HG03025 (cell line): ENCODE data around the gene MYLK4.

Experiments
- ATAC-seq: cut with Tn5 transposase; IDR thresholded peaks from one replicate; pipeline ENCODE4 v1.9.1; 2021; ENCODE audit warnings: mild to moderate bottlenecking, moderate library complexity; ENCODE audit not compliant: unreplicated experiment, low FRiP score

The MYLK4 gene

DNA sequence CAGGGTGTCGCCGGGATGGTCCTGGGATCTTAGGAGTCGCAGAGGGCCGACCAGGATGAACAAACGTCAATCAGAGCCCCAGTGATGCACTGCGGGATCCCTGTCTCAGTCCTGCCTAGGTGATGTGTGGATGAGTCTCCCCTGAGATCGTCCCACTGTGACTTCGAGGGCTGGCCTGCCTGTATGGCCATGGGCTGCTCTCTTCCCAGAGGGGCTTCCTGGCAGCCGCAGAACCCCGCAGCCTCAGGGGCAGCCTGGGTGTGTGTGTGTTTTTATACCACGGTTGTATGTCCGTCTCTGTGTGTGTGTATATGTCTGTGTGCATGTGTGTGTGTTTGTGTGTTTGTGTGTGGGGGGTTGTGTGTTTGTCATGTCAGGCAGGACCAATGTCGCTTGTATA lies 111.6 kb downstream of the MYLK4 start:
- ATAC-seq: no peak

DNA sequence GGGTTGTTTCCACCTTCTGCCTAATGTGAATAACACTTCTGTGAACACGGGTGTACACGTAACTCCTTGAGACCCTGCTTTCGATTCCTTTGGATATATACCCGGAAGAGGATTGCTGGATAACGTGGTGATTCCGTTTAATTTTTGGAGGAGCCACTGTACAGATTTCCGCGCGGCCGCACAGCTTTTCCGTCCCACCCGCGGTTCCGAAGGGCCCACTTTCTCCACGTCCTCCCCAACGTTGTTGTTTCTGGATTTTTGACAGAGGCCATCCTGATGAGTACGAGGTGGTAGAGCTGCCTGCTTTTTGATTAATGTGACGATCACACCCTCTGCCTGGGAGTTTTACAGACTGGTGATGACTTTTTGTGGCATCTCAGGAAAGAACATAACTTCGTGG lies 114.0 kb downstream of the MYLK4 start:
- ATAC-seq: no peak

DNA sequence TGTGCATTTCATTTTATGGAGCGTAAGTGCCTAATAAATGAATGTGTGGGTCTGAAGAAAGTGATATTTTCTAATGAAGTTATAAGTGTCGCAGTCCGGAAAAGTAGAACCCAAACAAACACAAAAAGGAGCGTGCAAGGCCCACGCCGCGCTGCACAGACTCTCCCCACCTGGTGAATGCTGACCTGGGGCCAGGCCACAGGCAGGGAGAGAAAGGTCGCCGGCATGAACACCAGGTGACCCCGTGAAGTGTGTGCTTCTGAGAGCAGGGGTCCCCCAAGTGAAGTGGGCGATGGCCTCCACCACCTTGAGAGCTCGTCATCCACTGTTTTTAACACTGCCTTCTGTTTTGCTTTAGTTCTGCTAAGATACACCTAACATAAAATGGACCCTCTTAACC lies 114.8 kb downstream of the MYLK4 start:
- ATAC-seq: no peak

DNA sequence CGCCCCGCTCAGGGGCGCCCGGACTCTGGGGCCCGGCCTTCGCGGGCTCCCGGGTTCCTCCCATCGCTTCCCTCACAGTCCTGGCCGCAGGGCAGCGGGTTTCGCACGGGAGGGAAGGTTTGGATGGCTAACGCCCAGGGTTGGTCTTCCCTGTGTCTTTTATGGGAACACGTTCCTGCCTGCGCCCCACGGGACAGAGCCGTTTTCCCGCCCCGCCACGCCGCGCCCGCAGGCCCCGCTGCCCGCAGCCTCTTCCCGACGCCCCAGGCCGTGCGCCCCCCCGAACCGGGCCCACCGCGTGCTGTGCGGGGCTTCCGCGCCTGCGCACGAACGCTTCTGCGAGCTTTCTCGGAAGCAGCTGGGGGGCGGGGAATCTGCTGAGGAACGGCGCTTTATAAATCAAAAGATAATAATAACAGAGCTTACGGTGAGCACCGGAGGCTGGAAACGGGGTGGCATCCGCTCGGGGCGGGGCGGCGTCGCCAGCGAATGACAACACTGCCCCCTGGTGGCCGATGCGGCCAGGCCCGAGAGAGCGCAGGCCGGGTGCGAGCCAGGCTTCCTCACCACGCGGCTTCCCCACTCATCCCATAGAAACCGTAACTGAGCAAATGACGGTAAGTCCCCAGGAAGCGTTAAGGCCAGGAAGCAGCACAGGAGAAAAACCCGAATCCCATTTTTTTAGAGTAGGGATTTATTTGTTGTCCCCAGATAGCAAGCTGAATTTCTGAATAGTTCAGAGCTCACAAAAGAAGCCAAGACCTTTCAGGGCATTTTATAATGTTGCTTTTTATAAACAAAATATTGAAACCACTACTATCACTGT lies 116.4 kb downstream of the MYLK4 start:
- ATAC-seq: peak; percentile 69

DNA sequence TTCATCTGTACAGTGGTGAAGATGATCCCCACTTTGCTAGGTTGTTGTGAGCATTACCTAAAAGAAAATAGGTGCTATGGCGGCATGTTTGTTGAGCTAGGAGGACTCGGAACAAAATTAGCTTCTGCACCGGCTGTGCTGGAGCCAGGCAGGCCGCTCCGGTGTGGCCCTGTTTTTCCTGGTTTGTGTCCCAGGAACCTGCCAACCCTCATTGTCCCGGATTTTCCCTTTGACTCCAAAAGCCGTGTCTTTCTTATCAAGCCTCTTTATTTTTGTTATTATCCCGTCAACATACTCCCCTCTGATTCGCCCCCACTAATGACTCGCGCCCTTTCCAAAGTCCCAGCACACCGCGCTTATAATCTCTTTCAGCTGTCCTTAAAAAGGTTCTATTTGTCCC lies 117.0 kb downstream of the MYLK4 start:
- no peak for ATAC-seq

DNA sequence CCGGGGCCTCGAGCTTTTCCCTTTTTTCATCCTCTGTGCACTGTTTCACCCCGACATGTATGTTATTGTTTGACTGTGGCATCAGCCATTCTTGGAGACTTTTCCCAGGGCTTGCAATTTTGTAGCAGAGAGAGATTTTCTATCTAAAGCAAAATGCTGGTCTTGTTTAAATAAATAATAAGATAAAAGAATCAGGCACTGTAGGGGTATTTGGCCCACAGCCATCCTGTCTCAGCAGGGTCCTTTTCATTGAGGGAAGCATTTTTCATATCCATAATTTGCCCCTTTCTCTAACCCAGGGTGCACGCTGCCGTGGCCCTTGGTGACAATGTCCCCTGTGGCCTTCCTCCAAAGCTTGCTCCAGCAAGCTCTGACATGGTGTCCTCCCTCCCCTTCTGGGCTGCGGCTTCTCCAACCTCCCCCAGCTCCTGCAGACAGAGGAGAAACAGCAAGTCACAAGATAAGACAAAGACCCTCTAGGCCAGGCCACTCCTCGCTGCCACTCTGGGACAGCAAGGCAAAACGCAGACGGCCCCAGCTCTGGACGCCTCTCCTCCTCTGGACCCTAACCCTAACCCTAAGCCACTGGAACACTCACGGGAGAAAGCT lies 117.6 kb downstream of the MYLK4 start:
- no peak for ATAC-seq

DNA sequence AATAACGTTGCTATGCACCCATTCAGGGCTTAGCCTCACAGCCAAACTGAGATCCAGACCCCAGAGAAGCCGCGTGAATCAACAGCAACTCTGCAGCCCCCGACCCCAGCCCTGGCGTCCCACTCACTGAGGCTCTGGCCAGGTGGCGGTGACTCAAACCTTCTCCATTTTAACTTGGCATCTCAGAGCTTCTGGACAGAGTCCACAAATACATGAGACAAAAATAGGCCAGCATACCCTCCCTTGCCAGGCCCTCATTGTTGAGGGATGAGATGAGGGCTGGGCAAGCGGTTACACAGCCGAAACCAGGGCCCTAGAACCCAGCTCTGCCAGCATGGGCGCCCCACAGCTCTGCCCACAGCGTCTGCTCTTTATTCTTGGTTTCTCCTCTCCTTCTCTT lies 118.4 kb downstream of the MYLK4 start:
- ATAC-seq: no peak

DNA sequence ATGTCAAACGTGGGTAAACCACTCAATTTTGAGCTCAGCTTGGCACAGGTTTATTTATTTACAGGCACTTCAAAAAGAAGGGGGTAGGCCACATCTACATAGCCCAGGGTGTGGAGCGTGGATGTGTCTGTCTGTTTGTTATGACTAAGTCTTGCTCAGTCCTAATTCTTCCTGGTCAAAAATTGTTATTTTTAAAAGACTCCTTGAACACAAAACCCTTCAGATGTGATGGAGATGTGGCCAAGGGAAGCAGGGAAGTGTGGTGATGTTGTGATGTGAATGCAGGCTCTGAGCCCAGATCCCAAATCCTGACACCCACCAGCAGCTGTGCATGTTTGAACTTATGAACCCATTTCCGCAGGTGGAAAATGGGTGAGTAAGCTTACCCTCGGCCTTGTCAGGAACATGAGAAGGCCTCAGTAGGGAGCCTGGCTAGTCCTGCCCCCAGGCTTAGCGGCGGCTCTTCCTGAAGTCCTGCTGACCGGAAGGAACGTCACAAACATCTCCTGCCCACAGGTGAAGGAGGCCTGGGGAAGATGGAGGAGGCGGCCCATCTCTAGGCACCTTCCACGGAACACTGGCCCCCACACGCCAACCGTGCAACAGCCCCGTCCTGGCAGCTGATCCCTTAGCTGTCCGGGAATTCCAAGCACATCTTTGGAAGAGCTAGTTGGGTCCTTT lies 119.7 kb downstream of the MYLK4 start:
- no peak for ATAC-seq

DNA sequence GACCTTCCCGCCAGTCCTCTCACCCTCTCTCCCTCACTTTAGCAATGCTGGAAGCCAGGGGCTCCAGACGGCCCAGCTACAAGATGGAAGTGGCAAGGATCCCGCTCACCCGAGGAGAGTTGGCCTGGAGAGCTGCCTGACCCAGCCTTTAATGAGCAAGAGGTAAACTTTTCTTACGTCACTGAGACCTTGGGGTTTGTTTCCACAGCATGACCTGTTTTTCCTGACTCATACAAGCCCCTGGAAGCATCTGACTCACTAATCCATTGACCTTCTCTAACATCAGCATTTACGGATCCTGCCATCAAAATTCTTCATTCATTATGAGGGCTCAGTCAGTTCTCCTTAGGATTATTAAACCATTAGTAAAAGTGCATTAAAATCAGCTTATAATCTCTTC lies 120.4 kb downstream of the MYLK4 start:
- no peak for ATAC-seq

DNA sequence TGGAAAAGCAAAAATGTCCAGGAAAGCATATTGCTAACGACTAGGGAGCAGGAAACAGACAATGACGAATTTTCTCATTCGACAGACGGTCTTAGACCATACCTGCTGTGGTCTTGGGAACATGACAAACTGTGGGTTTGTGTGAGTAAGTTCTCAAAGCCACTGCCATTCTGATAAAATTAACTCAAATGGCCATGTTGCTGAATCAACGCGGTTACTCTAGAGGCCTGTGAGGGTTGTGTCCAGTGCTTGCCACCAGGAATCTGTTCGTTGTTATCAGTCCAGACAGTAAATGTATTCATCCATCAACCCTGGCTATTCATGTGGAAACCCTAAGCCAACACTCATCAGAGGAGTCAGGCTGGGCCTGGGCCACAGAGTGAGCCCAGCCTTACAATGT lies 124.3 kb downstream of the MYLK4 start:
- ATAC-seq: no peak

DNA sequence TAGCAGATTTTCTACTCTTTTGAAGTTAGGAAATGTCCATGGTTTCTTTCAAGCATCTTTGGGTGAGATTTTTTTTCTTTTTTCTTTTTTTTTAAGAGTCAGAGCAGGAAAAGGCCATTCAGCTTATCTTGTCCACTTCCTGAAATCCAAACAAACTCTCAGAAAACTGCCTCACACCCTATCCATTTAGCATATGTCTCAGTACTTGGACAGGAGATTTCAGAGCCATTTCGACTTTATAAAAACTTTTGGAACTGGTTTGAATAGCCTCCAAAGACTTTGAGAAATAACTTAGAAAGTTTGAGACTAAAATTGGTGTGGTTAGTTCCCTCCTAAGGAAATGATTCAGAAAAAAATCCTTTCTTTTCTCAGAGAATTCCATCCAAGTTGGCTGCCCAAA lies 125.1 kb downstream of the MYLK4 start:
- ATAC-seq: no peak

DNA sequence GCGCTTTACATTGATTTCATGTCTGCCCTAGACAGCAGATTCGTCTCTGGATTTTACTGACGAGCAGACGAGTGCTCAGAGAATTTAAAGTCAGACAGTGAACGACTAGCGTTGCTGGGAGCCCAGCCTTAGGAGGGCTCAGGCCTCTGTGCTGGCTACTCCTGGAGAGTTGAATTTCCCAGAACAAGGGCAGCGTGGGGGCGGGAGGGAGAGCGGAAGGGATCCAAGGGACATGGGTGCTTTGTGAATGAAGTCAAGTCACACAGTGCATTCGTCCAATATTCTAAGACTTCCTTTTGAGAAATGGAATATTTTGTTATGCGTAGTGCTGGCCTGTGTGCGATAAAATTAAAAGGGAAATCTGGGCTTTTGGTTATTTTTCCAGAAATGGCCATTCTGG lies 126.5 kb downstream of the MYLK4 start:
- ATAC-seq: no peak

DNA sequence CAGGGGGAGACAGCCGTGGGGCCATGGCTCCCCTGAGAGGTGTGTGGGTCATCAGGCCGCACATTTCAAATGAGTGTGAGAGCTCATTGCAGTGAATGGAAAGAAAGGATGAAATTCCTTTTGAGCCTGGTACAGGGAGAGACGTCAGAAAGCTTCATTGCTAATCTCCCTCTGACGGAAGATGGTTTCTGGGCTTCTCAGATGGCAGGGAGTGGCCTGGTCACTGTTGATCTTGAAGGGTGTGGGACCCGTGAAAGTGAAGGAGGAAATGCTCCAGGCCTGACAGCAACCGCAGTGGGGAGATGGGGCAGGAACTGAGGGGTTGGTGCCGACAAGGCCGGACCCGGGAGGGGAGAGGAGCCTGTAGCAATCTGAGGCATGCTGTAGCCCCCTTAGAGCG lies 127.4 kb downstream of the MYLK4 start:
- no peak for ATAC-seq

DNA sequence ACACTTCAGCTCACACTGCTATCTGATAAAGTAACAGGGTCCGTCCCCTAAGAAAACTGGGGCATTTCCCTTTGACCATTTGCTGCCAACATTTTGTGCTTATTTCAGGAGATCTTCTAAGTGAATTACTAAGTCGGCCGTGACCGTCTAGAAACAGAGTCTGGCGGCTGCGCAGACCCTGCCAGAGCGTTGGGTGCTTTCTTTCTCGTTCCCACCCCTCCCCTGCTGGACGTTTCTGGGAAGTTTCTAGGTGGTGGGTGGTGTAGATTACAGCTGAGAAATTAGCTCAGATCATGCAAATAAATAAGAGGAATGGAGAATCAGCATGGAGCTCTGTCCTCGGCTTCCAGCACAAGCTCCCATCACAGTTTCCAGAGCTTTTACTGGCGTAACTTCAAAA lies 128.1 kb downstream of the MYLK4 start:
- no peak for ATAC-seq

DNA sequence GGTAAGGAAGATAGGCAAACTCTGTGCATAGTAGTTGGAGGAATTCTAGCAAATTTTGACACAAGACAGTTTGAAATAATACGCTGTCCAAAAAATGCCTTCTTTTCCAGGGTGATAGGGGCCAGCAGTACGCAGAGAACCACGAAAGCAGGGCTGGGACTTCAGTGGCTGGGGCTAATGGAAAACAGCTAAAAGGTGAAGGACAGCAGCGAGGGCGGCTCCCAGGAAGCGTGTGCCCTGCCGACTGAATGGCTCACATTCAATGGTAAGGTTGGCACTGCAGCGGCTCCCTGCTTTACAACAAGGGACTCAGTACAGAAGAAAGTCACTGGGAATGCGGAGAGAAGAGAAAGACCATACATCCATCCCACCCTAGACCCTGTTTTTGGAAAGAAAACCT lies 131.1 kb downstream of the MYLK4 start:
- no peak for ATAC-seq

DNA sequence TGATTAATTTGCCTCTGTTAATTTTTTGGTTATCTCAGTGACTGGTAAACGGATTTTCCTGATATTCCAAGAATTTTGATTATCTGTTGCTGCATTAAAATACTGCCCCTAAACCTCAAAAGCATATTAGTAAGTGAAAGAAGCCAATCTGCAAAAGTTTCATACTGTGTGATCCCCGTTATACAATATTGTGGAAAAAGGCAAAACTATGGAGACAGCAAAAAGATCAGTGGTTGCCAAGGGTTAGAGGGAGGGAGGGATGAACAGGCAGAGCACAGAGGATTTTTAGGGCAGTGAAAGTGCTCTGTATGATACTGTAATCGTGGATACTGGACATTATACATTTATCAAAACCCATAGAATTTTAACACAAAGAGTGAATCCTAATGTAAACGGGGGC lies 133.0 kb downstream of the MYLK4 start:
- ATAC-seq: no peak

DNA sequence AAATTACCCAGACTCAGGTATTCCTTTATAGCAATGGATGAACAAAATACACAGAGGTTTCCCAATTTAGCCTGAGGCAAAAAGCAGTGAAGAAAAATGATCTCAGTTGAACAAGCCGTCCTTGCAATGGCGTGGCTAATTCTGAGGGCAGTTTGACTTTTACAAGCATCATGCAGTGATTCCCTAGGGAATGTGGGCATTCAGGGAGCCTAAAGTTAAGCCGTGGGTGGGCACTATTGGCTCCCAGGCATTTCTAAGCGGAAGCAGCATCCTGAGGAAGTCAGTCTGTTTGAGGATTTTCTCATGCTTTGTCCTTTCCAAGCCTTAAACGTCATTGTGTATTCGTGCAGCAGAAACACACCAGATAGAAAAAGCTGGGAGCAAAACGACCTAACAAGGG lies 133.9 kb downstream of the MYLK4 start:
- ATAC-seq: no peak

DNA sequence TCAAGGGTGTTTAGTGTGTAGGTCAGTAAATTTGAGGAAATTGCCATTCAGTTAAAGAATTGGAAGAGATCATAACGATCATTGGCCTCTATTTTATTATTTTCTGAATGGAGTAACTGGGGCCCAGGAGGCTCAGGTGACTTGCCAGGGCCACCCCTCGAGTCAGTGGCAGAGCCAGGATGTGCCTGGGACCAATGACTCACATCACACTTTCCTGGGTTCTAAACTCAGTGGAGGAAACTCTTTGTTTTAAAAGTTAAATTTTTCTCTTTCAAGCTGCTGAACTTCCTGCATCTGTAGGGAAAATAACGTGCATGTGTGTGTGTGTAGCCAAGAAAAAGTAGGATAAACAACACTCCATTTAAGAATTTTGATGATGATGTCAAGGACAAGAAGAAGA lies 135.5 kb downstream of the MYLK4 start:
- no peak for ATAC-seq

DNA sequence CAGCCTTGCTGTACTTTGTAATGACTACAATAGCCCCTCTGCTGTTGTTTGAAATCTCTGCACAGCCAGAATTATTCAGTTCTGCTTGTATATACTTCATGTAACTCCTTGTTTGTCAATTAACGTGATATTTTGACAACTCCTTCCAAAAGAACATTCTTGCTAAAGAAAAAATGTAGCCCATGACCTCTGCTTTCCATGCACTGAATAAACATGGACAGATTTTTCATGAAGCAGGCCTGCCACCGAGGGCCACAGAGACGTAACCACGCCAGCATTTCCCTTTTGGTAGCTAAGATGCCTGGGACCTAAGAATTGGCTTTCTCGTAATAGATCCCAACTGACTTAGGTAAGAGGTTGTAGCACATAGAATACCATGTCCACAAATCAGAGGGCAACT lies 135.9 kb downstream of the MYLK4 start:
- ATAC-seq: no peak

DNA sequence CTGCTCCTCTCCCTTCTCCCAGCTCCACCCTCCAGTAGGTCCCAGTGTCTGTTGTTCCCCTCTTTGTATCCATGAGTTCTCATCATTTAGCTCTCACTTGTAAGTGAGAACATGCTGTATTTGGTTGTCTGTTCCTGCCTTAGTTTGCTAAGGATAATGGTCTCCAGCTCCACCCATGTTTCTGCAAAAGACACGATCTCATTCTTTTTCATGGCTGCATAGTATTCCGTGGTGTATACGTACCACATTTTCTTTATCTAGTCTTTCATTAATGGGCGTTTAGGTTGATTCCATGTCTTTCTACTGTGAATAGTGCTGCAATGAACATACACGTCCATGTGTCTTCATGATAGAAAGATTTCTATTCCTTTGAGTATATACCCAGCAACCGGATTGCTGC lies 136.6 kb downstream of the MYLK4 start:
- no peak for ATAC-seq
